HG03064 (cell line): ENCODE data around the gene ELOA2.
"Not testable (repeated sequence)": the region's sequence is repeated elsewhere in the genome, so short reads cannot be mapped to it uniquely, and the experiment has no call there.

Experiments
- ATAC-seq: cut with Tn5 transposase; IDR thresholded peaks from one replicate; pipeline ENCODE4 v1.9.1; 2021; ENCODE audit warnings: low read depth; ENCODE audit not compliant: unreplicated experiment

The ELOA2 gene

GRCh38 chr18:47023769-47024465 is 11.5 kb downstream of the ELOA2 start:
- ATAC-seq: not testable (repeated sequence)

- ATAC-seq: not testable (repeated sequence)
Measured at GRCh38 chr18:47022821-47023220, 12.6 kb downstream of the ELOA2 start.

DNA sequence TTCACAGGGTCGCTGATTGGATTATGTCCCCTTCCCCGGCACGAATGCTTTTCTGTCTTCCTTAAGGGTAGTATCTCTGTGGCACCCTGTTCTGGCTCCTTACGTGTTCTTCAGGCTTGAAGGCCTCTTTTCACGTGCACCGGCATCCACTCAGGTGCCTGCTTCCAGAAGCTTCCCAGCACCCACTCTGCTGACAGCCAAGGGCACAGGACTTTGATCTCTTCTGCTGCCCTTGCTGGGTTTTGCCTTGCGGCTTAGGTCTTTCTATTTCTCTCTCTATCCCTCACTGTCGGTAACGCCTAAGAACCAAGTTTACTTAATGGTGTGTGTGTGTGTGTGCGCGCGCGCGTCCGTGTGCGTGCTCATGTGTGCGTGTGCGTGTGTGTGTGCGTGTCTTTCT is 14.7 kb downstream of the ELOA2 start:
- not testable (repeated sequence) for ATAC-seq

DNA sequence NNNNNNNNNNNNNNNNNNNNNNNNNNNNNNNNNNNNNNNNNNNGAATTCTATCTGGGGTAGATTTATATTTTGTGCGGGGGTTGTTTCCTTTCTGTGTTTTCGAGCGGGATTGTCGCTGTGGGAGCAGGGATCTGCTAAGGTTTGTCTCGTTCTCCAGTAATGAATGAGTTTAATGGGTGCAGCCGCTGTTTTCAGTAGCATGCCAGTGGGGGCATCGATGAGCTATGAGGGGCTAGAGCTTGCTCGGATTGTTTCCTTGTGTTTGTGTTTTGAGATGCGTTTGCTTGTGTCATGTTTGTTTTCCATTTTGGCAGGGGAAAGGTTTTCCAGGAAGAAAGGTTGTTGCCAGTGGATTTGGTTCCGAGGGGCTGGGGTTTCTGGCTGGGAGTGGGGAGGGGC is 15.6 kb downstream of the ELOA2 start:
- ATAC-seq: not testable (repeated sequence)
